ENCODE measurements around the gene SNPH.

SNPH gene

GRCh38 chr20:1265226-1265915 lies 723 bp upstream of the SNPH start:
- no peak for DNase-seq

GRCh38 chr20:1265916-1266166 lies 253 bp upstream of the SNPH start:
- DNase-seq: no peak

GRCh38 chr20:1267161-1267560 lies 1.1 kb downstream of the SNPH start:
- no peak for DNase-seq

GRCh38 chr20:1267809-1268374 lies 1.8 kb downstream of the SNPH start:
- DNase-seq: no peak

- DNase-seq: no peak
Measured at GRCh38 chr20:1269235-1269634, 3.1 kb downstream of the SNPH start.

- no peak for DNase-seq
Measured at GRCh38 chr20:1269850-1270249, 3.8 kb downstream of the SNPH start.

GRCh38 chr20:1272368-1273100 lies 6.4 kb downstream of the SNPH start:
- no peak for DNase-seq

GRCh38 chr20:1273366-1273765 lies 7.3 kb downstream of the SNPH start:
- no peak for DNase-seq

GRCh38 chr20:1274485-1275311 lies 8.6 kb downstream of the SNPH start:
- DNase-seq: no peak

- DNase-seq: no peak
Measured at GRCh38 chr20:1275919-1276318, 9.8 kb downstream of the SNPH start.

- no peak for DNase-seq
Measured at GRCh38 chr20:1277529-1278322, 11.6 kb downstream of the SNPH start.

- DNase-seq: no peak
Measured at GRCh38 chr20:1278993-1279392, 12.9 kb downstream of the SNPH start.

- DNase-seq: no peak
Measured at GRCh38 chr20:1280195-1281102, 14.4 kb downstream of the SNPH start.

- DNase-seq: no peak
Measured at GRCh38 chr20:1281279-1282057, 15.4 kb downstream of the SNPH start.

GRCh38 chr20:1282966-1283365 lies 16.9 kb downstream of the SNPH start:
- DNase-seq: no peak

GRCh38 chr20:1283522-1284510 lies 17.7 kb downstream of the SNPH start:
- DNase-seq: no peak

GRCh38 chr20:1286267-1287024 lies 20.4 kb downstream of the SNPH start:
- DNase-seq: no peak

- no peak for DNase-seq
Measured at GRCh38 chr20:1287306-1287705, 21.2 kb downstream of the SNPH start.

Measured in activated gamma-delta T cell (primary cell).